ENCODE measurements around the gene PRDM16. TPM values are rescaled to one million over a fixed set of nuclear protein-coding genes. Genes with fewer than 3 reads are reported as not detected.

PRDM16 gene
- total and polyA plus RNA-seq, 4 donors, result 0.05 to 0.67 (median 0.19) TPM

DNA sequence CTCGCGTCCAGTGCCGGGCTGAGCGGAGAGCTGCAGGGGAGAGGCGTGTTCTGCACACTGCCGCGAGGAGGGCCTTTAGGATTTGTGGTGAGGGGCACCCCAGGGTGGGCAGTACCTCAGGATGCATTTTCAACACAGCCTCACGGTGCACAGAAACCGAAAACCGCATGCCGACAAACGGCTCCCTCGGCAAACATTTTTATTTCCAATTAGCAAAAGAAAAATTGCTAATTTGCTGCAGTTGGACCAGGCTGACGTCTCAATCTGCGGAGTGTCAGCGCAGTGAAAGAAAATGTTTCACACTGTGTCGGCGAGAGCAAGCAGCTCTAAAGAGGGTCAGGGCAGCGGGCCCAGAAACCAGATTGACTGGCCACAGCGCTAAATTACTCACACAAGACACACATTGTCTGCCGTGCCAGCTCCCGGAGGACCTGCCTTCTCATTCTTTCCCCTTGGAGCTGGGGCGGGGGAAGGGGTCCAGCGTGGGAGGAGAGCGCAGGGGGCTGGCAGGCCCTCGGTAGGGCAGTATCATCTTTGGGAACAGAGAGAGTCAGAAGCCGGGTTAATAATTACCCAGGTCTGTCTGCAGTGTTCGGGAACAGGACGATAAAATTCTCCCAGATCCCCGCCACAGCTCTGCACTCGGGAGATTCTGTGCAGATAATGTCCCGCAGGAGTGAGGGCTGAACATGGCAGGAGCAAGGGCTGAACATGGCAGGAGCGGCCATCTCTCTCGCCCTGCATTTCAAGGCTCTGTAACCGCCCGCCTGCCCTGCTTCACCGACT, 150.2 kb downstream of the PRDM16 start:
- 41% methylated on average over 37 of the region's 37 CpGs for WGBS
- H3K9ac ChIP-seq (ENCODE audit: low read depth in 1 of 2, low read length in 2 of 2), result no peak overlapping the region

DNA sequence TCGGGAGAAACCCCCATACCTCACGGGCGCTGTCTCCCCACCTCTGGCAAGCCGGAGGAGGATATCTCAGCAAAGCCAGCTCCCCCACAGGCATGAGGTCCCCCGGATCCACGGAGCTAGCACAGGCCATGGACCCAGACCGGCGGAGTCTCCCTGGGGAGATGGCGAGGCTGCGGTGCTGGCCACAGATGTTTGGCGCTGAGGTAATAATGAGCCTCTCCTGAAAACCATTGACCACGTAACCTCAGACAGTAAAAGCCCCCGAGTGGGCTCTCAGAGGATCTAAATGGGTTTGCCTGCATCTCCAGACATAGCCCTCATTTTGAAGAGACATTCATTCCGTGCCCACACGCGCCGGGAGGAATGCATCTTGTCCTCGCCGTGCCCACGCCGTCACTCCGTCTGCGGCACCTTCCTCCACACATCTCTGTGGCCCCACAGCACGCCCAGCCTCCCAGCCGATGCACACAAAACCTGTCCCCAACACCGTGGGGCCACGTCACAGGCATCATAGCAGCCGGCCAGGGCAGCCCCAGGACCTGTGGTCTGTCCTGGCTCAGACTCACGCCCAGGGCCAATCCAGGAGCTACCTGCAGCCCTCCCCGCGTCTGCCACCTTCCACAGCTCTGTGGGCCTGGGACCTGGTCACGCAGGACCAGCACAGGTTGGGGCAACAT, 150.9 kb downstream of the PRDM16 start:
- H3K9ac ChIP-seq (ENCODE audit: low read depth in 1 of 2, low read length in 2 of 2), result no peak overlapping the region
- 83% methylated on average over 32 of the region's 32 CpGs for WGBS
- peaks cover 3 to 12% (median 10%) of the 10 kb centered on the region in 4 donors for H3K4me1 ChIP-seq (ENCODE audit: control insufficient read depth in 4 of 4, insufficient read depth in 4 of 4, low read length in 3 of 4)
- TF ChIP-seq HNF4G (IDR thresholded peaks at IDR 0.05), result no peak
- no peak overlapping the region for H3K27ac ChIP-seq (ENCODE audit: low read depth in 1 of 2, low read length in 2 of 2)
- H3K27me3 ChIP-seq (ENCODE audit: control insufficient read depth in 4 of 4, insufficient read depth in 4 of 4, low read length in 3 of 4), result peaks cover 0 to 2% (median 0%) of the 10 kb centered on the region in 4 donors
- H3K4me3 ChIP-seq (ENCODE audit: low read depth in 1 of 3, low read length in 3 of 3), result no peak overlapping the region
- H3K36me3 ChIP-seq (ENCODE audit: control insufficient read depth in 4 of 4, insufficient read depth in 3 of 4, low read depth in 1 of 4, low read length in 3 of 4), result no peaks in the 10 kb centered on the region
- no peak for DNase-seq (ENCODE audit: low spot score)
- H3K9me3 ChIP-seq (ENCODE audit: control insufficient read depth in 4 of 4, low read length in 3 of 4), result no peaks in the 10 kb centered on the region

More for the DNA sequence above, 150.2 kb downstream of the PRDM16 start:
- peak; percentile 52 for DNase-seq (ENCODE audit: low spot score)
- peak overlapping the region in 1 of 2 donors; percentile 42 for H3K27ac ChIP-seq (ENCODE audit: low read depth in 1 of 2, low read length in 2 of 2)
- H3K4me3 ChIP-seq (ENCODE audit: low read depth in 1 of 3, low read length in 3 of 3), result no peak overlapping the region
- peaks cover 0 to 2% (median 0%) of the 10 kb centered on the region in 4 donors for H3K27me3 ChIP-seq (ENCODE audit: control insufficient read depth in 4 of 4, insufficient read depth in 4 of 4, low read length in 3 of 4)
- no peaks in the 10 kb centered on the region for H3K36me3 ChIP-seq (ENCODE audit: control insufficient read depth in 4 of 4, insufficient read depth in 3 of 4, low read depth in 1 of 4, low read length in 3 of 4)
- H3K4me1 ChIP-seq (ENCODE audit: control insufficient read depth in 4 of 4, insufficient read depth in 4 of 4, low read length in 3 of 4), result peaks cover 3 to 12% (median 10%) of the 10 kb centered on the region in 4 donors
- TF ChIP-seq, protein P1, sequence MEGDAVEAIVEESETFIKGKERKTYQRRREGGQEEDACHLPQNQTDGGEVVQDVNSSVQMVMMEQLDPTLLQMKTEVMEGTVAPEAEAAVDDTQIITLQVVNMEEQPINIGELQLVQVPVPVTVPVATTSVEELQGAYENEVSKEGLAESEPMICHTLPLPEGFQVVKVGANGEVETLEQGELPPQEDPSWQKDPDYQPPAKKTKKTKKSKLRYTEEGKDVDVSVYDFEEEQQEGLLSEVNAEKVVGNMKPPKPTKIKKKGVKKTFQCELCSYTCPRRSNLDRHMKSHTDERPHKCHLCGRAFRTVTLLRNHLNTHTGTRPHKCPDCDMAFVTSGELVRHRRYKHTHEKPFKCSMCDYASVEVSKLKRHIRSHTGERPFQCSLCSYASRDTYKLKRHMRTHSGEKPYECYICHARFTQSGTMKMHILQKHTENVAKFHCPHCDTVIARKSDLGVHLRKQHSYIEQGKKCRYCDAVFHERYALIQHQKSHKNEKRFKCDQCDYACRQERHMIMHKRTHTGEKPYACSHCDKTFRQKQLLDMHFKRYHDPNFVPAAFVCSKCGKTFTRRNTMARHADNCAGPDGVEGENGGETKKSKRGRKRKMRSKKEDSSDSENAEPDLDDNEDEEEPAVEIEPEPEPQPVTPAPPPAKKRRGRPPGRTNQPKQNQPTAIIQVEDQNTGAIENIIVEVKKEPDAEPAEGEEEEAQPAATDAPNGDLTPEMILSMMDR (IDR thresholded peaks at IDR 0.05; ENCODE audit: low read depth, low read length, missing input control), result no peak
- TF ChIP-seq JUND (IDR thresholded peaks at IDR 0.05), result peak in 1 of 2 donors; percentile 37
- TF ChIP-seq EGR1 (IDR thresholded peaks at IDR 0.05; ENCODE audit: low read depth in 2 of 2), result peak in 1 of 2 donors; percentile 18
- TF ChIP-seq SP1 (IDR thresholded peaks at IDR 0.05), result peak; percentile 21
- TF ChIP-seq RAD21 (IDR thresholded peaks at IDR 0.05), result peak in 1 of 2 donors; percentile 11
- H3K9me3 ChIP-seq (ENCODE audit: control insufficient read depth in 4 of 4, low read length in 3 of 4), result no peaks in the 10 kb centered on the region

DNA sequence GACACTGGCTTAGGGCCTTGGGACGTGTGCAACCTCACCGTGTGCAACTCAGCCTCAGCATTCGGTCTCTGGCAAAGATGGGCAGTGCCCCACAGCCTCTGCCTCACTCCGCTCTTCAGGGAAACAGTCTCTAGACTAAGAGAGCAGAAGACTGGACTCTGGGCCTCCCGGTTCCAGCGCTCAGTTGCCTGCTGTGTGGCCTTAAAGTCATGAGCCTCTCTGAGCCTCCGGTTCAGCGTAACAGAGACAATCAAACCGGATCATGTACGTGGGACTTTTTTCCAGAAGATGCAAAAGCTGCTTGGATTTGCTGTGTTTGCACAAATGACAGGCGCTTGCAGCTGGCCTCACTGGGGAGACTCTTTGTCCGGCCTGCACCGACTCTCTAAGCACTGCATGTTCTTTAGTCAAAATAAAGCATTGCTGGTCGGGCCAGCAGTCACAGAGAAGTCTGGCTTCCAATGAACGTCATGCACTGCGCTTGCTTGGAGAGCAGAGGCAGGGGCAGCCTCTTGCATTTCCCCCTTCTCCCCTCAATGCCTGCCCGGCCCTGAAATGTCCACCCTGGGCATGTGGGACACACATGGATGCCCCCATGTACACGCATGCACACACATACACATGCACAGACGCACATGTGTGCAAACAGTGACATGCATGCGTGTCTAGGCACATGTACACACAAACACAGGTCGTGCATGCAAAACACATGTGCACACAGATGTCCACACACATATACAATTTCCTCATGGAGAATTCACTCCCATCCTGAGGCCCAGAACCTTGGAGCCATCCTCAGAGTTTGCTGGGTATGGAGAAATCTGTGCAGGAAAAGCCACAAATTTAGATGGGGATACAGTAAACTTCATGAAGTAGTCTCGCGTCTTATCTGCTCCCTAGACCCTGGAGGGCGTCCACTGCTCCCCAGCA, 152.4 kb downstream of the PRDM16 start:
- Histone ChIP-seq H3K4me3 (ENCODE audit: low read depth in 1 of 3, low read length in 3 of 3) (no peak overlapping the region), H3K9ac (ENCODE audit: low read depth in 1 of 2, low read length in 2 of 2) (no peak overlapping the region), H3K27ac (ENCODE audit: low read depth in 1 of 2, low read length in 2 of 2) (no peak overlapping the region), H3K9me3 (ENCODE audit: control insufficient read depth in 4 of 4, low read length in 3 of 4) (no peaks in the 10 kb centered on the region), H3K36me3 (ENCODE audit: control insufficient read depth in 4 of 4, insufficient read depth in 3 of 4, low read depth in 1 of 4, low read length in 3 of 4) (no peaks in the 10 kb centered on the region), H3K27me3 (ENCODE audit: control insufficient read depth in 4 of 4, insufficient read depth in 4 of 4, low read length in 3 of 4) (peaks cover 0 to 2% (median 0%) of the 10 kb centered on the region in 4 donors), H3K4me1 (ENCODE audit: control insufficient read depth in 4 of 4, insufficient read depth in 4 of 4, low read length in 3 of 4) (peaks cover 3 to 12% (median 10%) of the 10 kb centered on the region in 4 donors)
- WGBS, result 84% methylated on average over 24 of the region's 24 CpGs
- TF ChIP-seq YY1 (IDR thresholded peaks at IDR 0.05) (no peak), NR2F2 (IDR thresholded peaks at IDR 0.05) (no peak), JUND (IDR thresholded peaks at IDR 0.05) (no peak)
- DNase-seq (ENCODE audit: low spot score), result no peak
